ENCODE data around the gene PARP3.

Gene PARP3

DNA sequence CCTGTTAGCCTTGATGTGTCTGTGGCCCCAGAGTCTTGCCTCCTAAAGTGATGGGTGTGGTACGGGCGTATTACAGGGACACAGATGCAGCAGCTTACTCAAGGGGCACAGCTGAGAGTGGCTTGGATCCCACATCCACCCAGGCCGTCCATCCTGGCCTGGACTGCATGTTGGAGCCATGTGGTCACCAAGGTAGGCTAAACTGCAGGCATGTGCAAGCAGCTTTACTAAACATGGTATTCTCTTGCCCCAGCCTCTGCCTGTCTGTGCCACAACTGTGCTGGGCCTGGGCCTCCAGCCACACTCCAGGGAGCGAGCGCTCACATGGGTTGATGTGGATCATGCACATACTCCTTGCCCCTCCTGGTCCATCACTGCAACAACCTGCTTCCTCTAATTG, 7.0 kb downstream of the PARP3 start:
- DNase-seq: no peak

DNA sequence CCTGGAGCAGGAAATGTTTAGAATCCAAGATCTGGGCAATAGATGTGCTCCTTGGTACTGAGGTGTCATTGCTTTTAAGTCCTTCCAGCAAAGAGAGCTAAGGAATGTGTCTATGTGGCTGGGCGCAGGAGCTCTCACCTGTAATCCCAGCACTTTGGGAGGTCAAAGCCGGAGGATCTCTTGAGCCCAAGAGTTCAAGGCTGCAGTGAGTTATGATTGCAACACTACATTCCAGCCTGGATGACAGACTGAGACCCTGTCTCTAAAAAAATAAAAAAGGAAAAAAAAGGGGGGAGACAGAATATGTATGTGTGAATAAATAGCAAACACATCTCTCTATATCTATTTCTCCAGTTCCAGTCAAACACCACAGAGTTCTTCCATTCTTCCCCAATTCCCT, 8.7 kb downstream of the PARP3 start:
- DNase-seq: no peak

DNA sequence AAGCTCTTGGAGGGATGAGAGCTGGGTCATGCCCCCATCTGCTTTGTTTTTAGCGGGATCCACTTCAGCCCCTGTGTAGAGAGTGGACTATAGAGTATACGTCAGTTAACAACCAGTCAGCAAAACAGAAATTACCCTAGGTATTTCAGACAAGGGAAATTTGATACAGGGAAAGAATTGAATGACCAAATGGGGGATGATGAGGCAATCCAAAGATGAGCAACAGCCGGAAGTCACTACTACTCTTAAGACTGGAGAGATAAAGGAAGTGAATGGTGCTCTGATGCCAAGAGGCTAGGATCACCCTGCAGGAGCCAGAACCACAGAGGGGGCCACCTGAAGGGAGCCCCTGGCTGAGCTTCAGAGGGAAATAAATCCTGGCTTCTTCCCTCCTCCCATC, 11.3 kb downstream of the PARP3 start:
- DNase-seq: no peak

- no peak for DNase-seq
Observed at GRCh38 chr3:51954105-51954504, 11.9 kb downstream of the PARP3 start.

DNA sequence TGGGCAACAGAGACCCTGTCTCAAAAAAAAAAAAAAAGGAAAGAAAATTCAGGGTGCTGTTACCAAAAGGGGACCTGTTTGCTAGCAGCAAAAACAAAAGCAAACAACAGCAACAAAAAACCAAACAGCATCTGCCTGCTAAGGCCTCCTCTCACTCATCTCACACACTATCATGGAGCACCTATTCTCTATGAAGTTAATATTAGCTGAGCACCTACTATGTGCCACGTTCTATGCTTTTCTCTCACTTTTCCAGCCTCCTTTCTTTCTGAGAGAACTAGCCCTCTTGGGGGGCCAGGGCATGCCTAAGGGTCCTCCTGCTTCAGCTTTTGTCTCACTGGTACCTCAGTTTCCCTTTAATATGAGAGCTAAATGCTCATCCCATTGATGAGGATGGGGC, 12.6 kb downstream of the PARP3 start:
- no peak for DNase-seq

DNA sequence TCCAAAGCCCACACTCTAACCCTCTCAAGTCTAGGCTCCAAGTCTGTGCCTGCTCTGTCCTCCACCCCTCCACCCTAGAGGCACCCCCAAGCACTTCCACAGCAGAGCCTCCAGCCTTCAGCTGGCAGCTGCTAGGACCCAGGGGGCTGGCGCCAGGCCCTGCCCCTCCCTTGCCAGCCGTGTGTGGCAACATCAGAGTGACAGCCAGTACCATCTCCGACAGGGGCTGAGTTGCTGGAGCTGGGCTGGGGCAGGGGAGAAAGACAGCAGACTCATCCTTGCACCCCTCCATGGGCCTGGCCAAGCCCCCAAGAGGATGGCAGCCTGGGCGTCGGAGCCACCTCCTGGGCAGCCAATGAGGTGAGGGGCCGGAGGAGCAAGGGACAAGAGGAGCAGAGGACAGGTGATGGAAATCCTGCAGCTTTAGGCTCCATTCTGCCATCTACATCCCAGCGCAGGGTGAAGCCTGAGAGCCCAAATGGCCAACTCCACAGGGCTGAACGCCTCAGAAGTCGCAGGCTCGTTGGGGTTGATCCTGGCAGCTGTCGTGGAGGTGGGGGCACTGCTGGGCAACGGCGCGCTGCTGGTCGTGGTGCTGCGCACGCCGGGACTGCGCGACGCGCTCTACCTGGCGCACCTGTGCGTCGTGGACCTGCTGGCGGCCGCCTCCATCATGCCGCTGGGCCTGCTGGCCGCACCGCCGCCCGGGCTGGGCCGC, 13.2 kb downstream of the PARP3 start, which contains the start of gene GPR62:
TSS of gene GPR62 (plus strand) at position 207 of the 718 bp plus-strand sequence. CDS start at position 479, 272 bp downstream.
- DNase-seq: no peak

DNA sequence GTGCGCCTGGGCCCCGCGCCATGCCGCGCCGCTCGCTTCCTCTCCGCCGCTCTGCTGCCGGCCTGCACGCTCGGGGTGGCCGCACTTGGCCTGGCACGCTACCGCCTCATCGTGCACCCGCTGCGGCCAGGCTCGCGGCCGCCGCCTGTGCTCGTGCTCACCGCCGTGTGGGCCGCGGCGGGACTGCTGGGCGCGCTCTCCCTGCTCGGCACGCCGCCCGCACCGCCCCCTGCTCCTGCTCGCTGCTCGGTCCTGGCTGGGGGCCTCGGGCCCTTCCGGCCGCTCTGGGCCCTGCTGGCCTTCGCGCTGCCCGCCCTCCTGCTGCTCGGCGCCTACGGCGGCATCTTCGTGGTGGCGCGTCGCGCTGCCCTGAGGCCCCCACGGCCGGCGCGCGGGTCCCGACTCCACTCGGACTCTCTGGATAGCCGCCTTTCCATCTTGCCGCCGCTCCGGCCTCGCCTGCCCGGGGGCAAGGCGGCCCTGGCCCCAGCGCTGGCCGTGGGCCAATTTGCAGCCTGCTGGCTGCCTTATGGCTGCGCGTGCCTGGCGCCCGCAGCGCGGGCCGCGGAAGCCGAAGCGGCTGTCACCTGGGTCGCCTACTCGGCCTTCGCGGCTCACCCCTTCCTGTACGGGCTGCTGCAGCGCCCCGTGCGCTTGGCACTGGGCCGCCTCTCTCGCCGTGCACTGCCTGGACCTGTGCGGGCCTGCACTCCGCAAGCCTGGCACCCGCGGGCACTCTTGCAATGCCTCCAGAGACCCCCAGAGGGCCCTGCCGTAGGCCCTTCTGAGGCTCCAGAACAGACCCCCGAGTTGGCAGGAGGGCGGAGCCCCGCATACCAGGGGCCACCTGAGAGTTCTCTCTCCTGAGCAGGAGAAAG, 14.0 kb downstream of the PARP3 start:
- DNase-seq: no peak

DNA sequence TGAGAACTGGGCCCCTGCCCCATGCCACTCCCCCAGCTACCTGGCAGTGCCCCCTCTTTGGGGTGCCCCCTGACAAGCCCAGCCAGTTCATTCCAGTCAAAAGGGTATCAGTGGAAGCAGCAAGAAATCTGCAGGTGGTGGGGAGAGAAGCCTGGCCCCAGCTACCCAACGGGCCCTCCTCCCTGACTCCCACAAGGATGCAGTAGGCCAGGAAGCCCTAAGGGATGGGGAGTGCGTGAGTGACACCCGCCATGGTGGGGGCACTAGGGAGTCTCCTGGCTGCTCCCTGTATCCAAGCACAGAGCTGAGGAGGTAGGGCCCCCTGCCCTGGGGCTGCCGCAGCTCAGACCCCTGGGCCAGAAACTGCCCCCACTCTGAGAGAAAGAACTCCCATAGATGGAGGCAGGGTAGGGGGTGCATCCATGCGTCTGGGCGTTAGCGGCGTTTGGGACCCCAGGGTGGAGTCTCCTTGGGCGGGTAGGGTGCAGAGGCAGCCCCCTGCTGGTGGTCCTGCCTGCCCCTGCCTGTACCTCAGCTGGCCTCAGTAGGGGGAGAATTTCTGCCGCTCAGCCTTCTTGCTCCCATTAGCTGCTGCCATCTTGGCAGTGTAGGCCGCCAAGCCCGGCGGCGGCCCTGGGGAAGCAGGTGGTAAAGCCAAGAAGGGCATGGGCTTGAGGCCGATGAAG, 15.5 kb downstream of the PARP3 start:
- no peak for DNase-seq

GRCh38 chr3:51958603-51959521, 16.7 kb downstream of the PARP3 start:
- DNase-seq: no peak

- DNase-seq: no peak
Observed at GRCh38 chr3:51959651-51960050, 17.5 kb downstream of the PARP3 start.

GRCh38 chr3:51960386-51960785, 18.2 kb downstream of the PARP3 start:
- no peak for DNase-seq

DNA sequence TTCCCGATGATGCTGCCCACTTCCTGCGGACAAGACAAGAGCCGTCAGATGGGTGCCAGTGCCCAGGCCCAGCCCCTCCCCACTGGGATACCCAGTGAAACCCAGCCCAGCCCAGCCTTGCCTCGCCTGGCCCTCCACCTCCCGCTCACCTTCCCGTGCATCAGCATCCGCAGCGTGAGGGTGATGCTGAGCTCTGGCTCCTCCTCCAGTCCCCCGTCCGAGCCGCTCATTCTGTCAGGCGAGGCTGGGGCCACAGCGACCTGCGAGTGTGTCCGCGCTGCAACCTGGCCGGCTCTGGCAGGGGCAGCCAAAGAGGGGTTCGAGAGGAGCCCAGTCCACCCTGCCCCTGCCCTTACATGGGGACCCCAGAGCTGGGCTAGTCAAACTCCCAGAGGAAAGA, 18.8 kb downstream of the PARP3 start:
- DNase-seq: no peak

DNA sequence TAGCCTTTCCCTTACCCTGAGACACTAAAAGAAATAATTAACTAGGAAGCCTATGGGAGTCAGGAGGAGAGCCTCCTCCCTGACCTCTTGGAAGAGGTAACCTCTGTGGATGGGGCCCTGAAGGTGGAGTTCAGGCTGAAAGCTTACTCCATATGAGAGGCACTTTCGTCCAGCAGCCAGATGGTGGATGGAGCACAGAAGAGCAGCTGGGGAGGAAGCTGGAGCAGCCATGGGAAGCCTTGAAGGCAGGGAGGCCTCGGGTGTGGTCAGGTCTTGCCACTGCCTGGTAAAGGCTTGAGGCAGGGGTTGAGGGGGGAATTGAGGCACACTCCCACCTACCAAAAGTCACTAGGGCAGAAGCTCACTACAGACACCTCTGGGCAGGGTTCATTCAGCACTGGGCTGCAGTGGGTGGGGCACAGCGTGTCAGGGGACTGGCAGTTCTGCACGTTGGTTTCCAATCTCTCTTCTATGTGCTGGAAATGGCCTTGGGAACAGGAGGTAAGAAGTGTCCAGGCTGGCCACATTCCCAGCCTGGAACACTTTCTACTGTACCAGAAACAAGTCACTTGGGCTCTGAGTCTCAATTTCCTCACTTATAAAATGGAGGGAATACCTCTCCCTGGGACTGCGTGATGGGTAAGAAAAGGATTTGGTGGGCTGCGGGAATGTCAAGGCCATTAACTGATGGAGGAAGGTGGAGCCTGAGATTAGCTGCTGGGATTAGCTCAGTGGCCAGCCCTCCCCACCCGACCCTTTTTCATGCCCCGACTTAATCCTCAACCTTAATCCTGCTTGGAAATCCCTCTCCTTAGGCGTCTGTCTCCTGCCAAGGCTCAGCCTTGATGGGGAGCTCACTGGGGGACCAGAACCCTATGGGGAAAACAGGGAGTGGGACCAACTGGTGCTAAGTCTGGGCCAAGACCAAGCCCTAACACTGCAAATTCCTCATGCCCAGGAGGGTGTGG, 19.7 kb downstream of the PARP3 start:
- no peak for DNase-seq

DNA sequence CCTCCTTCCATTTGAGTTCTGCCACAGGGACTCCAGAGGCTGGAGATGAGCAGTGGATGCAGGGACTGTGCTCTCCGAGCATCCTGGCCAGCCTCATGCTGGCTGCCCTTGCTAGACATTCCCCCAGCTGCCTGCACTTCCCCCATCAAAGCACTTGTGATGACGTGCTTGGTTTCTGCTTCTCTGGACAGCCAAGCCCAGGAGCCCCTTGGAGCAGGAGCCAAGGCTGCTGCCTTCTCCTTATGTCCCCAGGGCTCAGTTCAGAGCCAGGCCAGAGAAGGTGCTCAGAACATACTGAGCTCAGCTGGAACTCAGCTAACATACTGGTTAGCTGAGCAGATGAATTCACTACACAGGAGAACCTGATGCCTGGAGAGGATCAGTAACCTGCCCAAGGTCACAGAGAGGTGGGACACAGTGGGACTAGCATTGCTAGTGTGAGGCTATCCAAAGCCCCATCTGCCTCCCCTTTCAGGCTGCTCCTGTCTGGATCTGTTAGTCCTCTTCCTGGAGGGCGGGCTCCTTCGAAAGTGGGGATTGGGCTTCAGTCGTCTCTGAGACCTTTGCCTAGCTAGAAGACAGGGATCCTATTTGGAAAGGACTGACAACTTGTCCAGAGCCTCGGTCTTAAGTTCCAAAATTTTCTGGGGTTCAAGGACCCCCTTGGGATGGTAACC, 20.8 kb downstream of the PARP3 start:
- DNase-seq: no peak

DNA sequence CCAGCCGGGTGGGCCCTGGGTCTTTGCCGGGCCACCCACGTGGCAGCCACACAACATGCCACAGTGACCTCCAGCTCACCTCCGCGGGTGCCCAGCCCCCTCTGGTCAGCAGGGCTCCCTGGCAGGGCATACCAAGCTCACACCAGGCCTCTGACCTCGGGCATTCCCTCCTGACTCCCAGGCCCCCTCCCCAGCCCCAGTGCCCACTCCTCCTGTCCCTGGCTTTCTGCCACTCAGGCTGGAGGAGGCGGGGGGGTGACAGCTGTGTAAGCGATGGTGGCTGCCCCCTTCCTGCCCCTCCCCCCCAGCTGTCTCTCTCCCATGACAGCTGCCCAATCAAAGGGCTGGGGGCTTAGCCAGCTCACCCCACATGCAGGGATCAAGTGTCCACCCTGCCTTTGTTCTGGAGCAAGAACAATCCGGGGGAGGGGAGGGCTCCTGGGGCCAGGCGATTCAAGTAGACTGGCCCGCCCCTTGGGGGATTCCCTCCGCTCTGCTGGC, 21.8 kb downstream of the PARP3 start:
- no peak for DNase-seq

DNA sequence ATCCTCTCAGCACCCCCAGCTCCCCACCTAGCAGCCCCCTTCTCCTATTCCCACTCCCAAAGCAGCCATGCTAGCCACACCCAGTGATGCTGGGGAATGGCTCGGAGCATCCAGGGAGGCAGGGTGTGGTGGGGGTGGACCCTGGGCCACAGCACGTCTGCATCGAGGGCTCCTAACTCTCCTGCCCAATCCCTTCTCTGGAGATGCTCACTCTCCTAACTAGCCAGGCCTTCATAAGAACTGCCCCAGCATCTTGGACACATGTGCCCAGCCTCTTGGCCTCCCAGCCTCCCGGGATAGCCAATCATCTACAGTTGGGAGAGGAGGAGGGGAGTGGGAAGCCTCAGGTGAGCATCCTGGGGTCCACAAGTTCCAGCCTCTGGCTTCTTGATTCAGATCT, 22.4 kb downstream of the PARP3 start:
- no peak for DNase-seq

GRCh38 chr3:51966016-51966415, 23.9 kb downstream of the PARP3 start:
- no peak for DNase-seq

GRCh38 chr3:51966486-51966885, 24.3 kb downstream of the PARP3 start:
- no peak for DNase-seq

DNA sequence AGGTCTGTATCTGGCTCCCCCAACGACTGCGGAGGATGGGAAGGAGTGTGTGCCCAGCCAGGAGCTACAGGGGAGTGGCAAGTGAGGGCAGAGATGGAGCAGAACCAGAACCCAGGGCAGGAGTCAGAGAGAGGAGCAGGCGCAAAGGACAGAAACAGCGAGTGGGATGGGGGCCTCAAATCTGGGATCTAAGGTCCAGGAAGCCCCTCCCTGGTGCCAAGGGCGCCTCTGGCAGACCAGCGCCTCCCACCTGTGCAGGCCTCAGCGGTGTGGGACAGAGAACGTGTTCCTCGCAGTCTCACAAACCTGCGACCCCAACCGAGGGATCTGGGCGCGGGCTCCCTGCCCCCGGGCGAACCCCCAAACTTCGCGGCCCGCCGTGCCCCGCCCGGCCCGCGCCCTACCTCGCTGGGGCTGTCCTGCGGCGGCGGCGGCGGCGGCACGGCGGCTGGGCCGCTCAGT, 24.8 kb downstream of the PARP3 start:
- DNase-seq: no peak
